DMS 273 (cell line): Measurements from ENCODE around the gene DTWD1.
"Not testable (repeated sequence)": the region's sequence is repeated elsewhere in the genome, so short reads cannot be mapped to it uniquely, and the experiment has no call there.

Experiments
- DNase-seq: peaks from one replicate; lab custom pipeline; 2025; ENCODE audit not compliant: unreplicated experiment; lab: John Stamatoyannopoulos, UW

DTWD1 gene

GRCh38 chr15:49620658-49621368, at the start of gene DTWD1, which contains the start of gene FAM227B:
Gene DTWD1, plus strand, starts transcription at chr15:49621048. Its CDS starts 4,120 bp downstream, at chr15:49625168.
Gene FAM227B, minus strand, starts transcription at chr15:49620818. Its CDS starts 5,647 bp downstream, at chr15:49615171.
- DNase-seq = peak; percentile 97

- no peak for DNase-seq
Measured at GRCh38 chr15:49573421-49573820, 47.4 kb upstream of the DTWD1 start.

GRCh38 chr15:49589030-49589429, 31.8 kb upstream of the DTWD1 start:
- no peak for DNase-seq

- DNase-seq = not testable (repeated sequence)
Measured at GRCh38 chr15:49592829-49593316, 28.0 kb upstream of the DTWD1 start.

GRCh38 chr15:49604625-49605409, 16.0 kb upstream of the DTWD1 start:
- DNase-seq = no peak

- DNase-seq = no peak
Measured at GRCh38 chr15:49605588-49605987, 15.3 kb upstream of the DTWD1 start.

GRCh38 chr15:49606594-49606993, 14.3 kb upstream of the DTWD1 start:
- DNase-seq = peak; percentile 0

GRCh38 chr15:49610157-49610918, 10.5 kb upstream of the DTWD1 start:
- no peak for DNase-seq

GRCh38 chr15:49612240-49612639, 8.6 kb upstream of the DTWD1 start:
- DNase-seq = not testable (repeated sequence)

- no peak for DNase-seq
Measured at GRCh38 chr15:49619226-49619625, 1.6 kb upstream of the DTWD1 start.

- DNase-seq = peak; percentile 8
Measured at GRCh38 chr15:49620199-49620598, 649 bp upstream of the DTWD1 start.

GRCh38 chr15:49621401-49621811, 558 bp downstream of the DTWD1 start:
- DNase-seq = peak; percentile 32

- no peak for DNase-seq
Measured at GRCh38 chr15:49621887-49622286, 1.0 kb downstream of the DTWD1 start.

GRCh38 chr15:49622561-49622960, 1.7 kb downstream of the DTWD1 start:
- no peak for DNase-seq

- DNase-seq = no peak
Measured at GRCh38 chr15:49624056-49624455, 3.2 kb downstream of the DTWD1 start.

- DNase-seq = no peak
Measured at GRCh38 chr15:49625460-49626036, 4.7 kb downstream of the DTWD1 start.

- no peak for DNase-seq
Measured at GRCh38 chr15:49627407-49627877, 6.6 kb downstream of the DTWD1 start.

- no peak for DNase-seq
Measured at GRCh38 chr15:49628379-49628778, 7.5 kb downstream of the DTWD1 start.

- DNase-seq = no peak
Measured at GRCh38 chr15:49637857-49638256, 17.0 kb downstream of the DTWD1 start.

- peak; percentile 14 for DNase-seq
Measured at GRCh38 chr15:49644364-49644794, 23.5 kb downstream of the DTWD1 start.

- DNase-seq = no peak
Measured at GRCh38 chr15:49645277-49645676, 24.4 kb downstream of the DTWD1 start.
